GM12878 (cell line): ENCODE data around the gene IGF1R. TPM values are rescaled to one million over a fixed set of nuclear protein-coding genes. Genes with fewer than 3 reads are reported as not detected.

Experiments
- ATAC-seq: fragments of 200-7000 bp; cut with Tn5 transposase; 3 replicates; pipeline ENCODE4 v1.9.1; 2020; ENCODE audit warnings: mild to moderate bottlenecking, moderate library complexity
- BruUV-seq: library from RNA; stranded (reverse); fragments of 400-500 nt; replicated peaks from 2 replicates; lab custom pipeline; 2021; lab: Mats Ljungman, UMichigan
- CTCF ChIA-PET: fragments of 300-600 bp; sonication (Branson Sonifier 250); formaldehyde crosslinking; extraction: SDS; loops from one replicate; lab custom pipeline; 2021; ENCODE audit warnings: inconsistent platforms; lab: Yijun Ruan, JAX
- POLR2A ChIA-PET: fragments of 350-600 bp; formaldehyde crosslinking; extraction: SDS; loops from one replicate; lab custom pipeline; 2021; ENCODE audit warnings: inconsistent platforms; lab: Charles Lee
- RAD21 ChIA-PET: fragments of 300-600 bp; sonication (Branson Sonifier 250); formaldehyde crosslinking; loops from one replicate; lab custom pipeline; 2023; ENCODE audit warnings: antibody characterized with exemption; ENCODE audit not compliant: unreplicated experiment; lab: Charles Lee
- SMC1A ChIA-PET: fragments of 300-600 bp; sonication (Branson Sonifier 250); formaldehyde crosslinking; loops from one replicate; lab custom pipeline; 2023; ENCODE audit not compliant: unreplicated experiment, uncharacterized antibody; lab: Charles Lee
- DNase-seq: peaks from one replicate; pipeline ENCODE4 v3.0.0-alpha.2; 2011; ENCODE audit warnings: low read depth, low spot score
- FAIRE-seq: peaks from 3 replicates; lab custom pipeline; 2011; peaks lifted over from hg19 to GRCh38; lab: Jason Lieb, UNC
- H2AFZ ChIP-seq: 2 replicates; pipeline ENCODE4 v1.6.0; 2011; ENCODE audit warnings: low read depth, low read length, control low read depth; ENCODE audit not compliant: control insufficient read depth
- H3K27ac ChIP-seq: 2 replicates; pipeline ENCODE4 v1.5.1; 2011; ENCODE audit warnings: control low read depth; ENCODE audit not compliant: control insufficient read depth, insufficient read depth
- H3K27me3 ChIP-seq, 2 experiments: replicated peaks in 1 of 2; 2 replicates each; pipeline versions ENCODE4 v1.6.0 to v1.6.1; 2011; ENCODE audit warnings: low read length in 1 of 2; ENCODE audit not compliant: control insufficient read depth in 2 of 2, insufficient read depth in 2 of 2
- H3K36me3 ChIP-seq, 2 experiments: 2 replicates each; pipeline ENCODE4 v1.5.1; 2011; ENCODE audit warnings: low read length in 1 of 2; ENCODE audit not compliant: control insufficient read depth in 2 of 2, insufficient read depth in 2 of 2
- H3K4me1 ChIP-seq: 2 replicates; pipeline ENCODE4 v1.6.1; 2011; ENCODE audit warnings: mild to moderate bottlenecking, low read length, moderate library complexity, mixed read lengths; ENCODE audit not compliant: control insufficient read depth, insufficient read depth
- H3K4me2 ChIP-seq: 2 replicates; pipeline ENCODE4 v1.6.0; 2011; ENCODE audit warnings: control low read depth; ENCODE audit not compliant: control insufficient read depth, insufficient read depth
- H3K4me3 ChIP-seq: fragments of 200-600 bp; sonication (generic); 2 replicates; pipeline ENCODE4 v1.5.1; 2016
- H3K79me2 ChIP-seq: 2 replicates; pipeline ENCODE4 v1.6.0; 2011; ENCODE audit warnings: low read length; ENCODE audit not compliant: control insufficient read depth, insufficient read depth
- H3K9ac ChIP-seq: 2 replicates; pipeline ENCODE4 v1.8.0; 2011; ENCODE audit warnings: low read length, control low read depth, mixed read lengths; ENCODE audit not compliant: control insufficient read depth, insufficient read depth
- H3K9me3 ChIP-seq: replicated peaks from 3 replicates; pipeline ENCODE4 v1.5.1; 2011; ENCODE audit warnings: mild to moderate bottlenecking, low read length; ENCODE audit not compliant: control insufficient read depth, insufficient read depth
- H4K20me1 ChIP-seq: 2 replicates; pipeline ENCODE4 v1.6.0; 2011; ENCODE audit not compliant: control insufficient read depth, insufficient read depth
- ATF7 ChIP-seq: fragments of 450-650 bp; IDR thresholded peaks from 2 replicates; pipeline ENCODE4 v1.6.1; 2016; ENCODE audit warnings: low read depth, mild to moderate bottlenecking
- CBFB ChIP-seq: IDR thresholded peaks from 2 replicates; pipeline ENCODE4 v1.6.1; 2016; ENCODE audit warnings: antibody characterized with exemption, low read depth
- GATAD2B ChIP-seq: fragments of 450-650 bp; conservative IDR thresholded peaks from 2 replicates; pipeline ENCODE4 v1.6.1; 2017; ENCODE audit warnings: low read depth, mild to moderate bottlenecking, moderate library complexity
- KLF5 ChIP-seq: fragments of 450-650 bp; IDR thresholded peaks from 2 replicates; pipeline ENCODE4 v1.6.1; 2014; ENCODE audit warnings: mild to moderate bottlenecking; ENCODE audit not compliant: partially characterized antibody
- MTA3 ChIP-seq: IDR thresholded peaks from 2 replicates; pipeline ENCODE4 v1.6.1; 2012; ENCODE audit warnings: low read length, inconsistent platforms, borderline replicate concordance
- PML ChIP-seq: IDR thresholded peaks from 2 replicates; pipeline ENCODE4 v1.6.1; 2012; ENCODE audit warnings: low read length, inconsistent platforms
- POLR2AphosphoS5 ChIP-seq: IDR thresholded peaks from 2 replicates; pipeline ENCODE4 v1.6.1; 2011; ENCODE audit warnings: mild to moderate bottlenecking, low read length, inconsistent platforms
- POU2F2 ChIP-seq: IDR thresholded peaks from 3 replicates; pipeline ENCODE4 v1.6.1; 2011; ENCODE audit warnings: low read depth, mild to moderate bottlenecking, low read length, borderline replicate concordance
- RAD21 ChIP-seq: IDR thresholded peaks from 2 replicates; pipeline ENCODE4 v1.6.1; 2011; ENCODE audit warnings: mild to moderate bottlenecking, low read depth, low read length, moderate library complexity; ENCODE audit not compliant: insufficient read depth
- RFX5 ChIP-seq: IDR thresholded peaks from 2 replicates; pipeline ENCODE4 v1.6.1; 2011; ENCODE audit warnings: low read depth, low read length, improper control_type of control experiment
- SP1 ChIP-seq: IDR thresholded peaks from one replicate; pipeline ENCODE4 v1.6.1; 2011; ENCODE audit warnings: low read depth, low read length
- SPI1 ChIP-seq: IDR thresholded peaks from 2 replicates; pipeline ENCODE4 v1.6.1; 2011; ENCODE audit warnings: low read depth, mild to moderate bottlenecking, low read length, moderate library complexity, borderline replicate concordance; ENCODE audit not compliant: insufficient read depth
- SRF ChIP-seq, 2 experiments: IDR thresholded peaks; 2 replicates each; pipeline ENCODE4 v1.6.1; 2011; ENCODE audit warnings: low read depth in 2 of 2, low read length in 2 of 2, mild to moderate bottlenecking in 1 of 2, moderate library complexity in 1 of 2
- STAT3 ChIP-seq: IDR thresholded peaks from 2 replicates; pipeline ENCODE4 v1.6.1; 2011; ENCODE audit warnings: low read depth, low read length, improper control_type of control experiment
- ZNF24 ChIP-seq: fragments of 450-650 bp; IDR thresholded peaks from 2 replicates; pipeline ENCODE4 v1.6.1; 2017; ENCODE audit warnings: antibody characterized with exemption, mild to moderate bottlenecking
- ZNF274 ChIP-seq: IDR thresholded peaks from one replicate; pipeline ENCODE4 v1.8.0; 2011; ENCODE audit not compliant: insufficient read length, insufficient read depth
- ZNF687 ChIP-seq: fragments of 450-650 bp; IDR thresholded peaks from 2 replicates; pipeline ENCODE4 v1.6.1; 2017; ENCODE audit warnings: mild to moderate bottlenecking, moderate library complexity
- ZSCAN29 ChIP-seq: fragments of 450-650 bp; IDR thresholded peaks from 2 replicates; pipeline ENCODE4 v1.6.1; 2017; ENCODE audit warnings: mild to moderate bottlenecking, moderate library complexity
- WGBS: methylation state at CpG from one replicate; pipeline ENCODE4 v1.1.6; 2016; ENCODE audit warnings: low lambda C conversion rate; ENCODE audit not compliant: insufficient replicate concordance, insufficient coverage; ENCODE audit errors: missing lambda C conversion rate; 5-methylcytosine and 5-hydroxymethylcytosine counted together
- in situ Hi-C: fragments of 300-500 bp; cut with MboI; formaldehyde crosslinking; loops from 9 replicates; pipeline ENCODE4 v1.14.3; 2018; ENCODE audit warnings: mixed read lengths
- intact Hi-C: fragments of 100-400 bp; cut with micrococcal nuclease; formaldehyde crosslinking; loops from one replicate; pipeline ENCODE4 v1.14.2; 2022; ENCODE audit not compliant: unreplicated experiment
- polyA plus RNA-seq, 11 experiments: library from polyadenylated mRNA; depleted of rRNA in 4 of 11; unstranded in 6 of 11; stranded (reverse) in 5 of 11; fragments of >200 nt; fragmentation: Nextera tagmentation in 4 of 11; fragmentation: Illumina TruSeq in 1 of 11; extraction: Ambion mirVana in 4 of 11; extraction: Trizol in 1 of 11; gene quantifications; 1 replicate in 1 of 11; 2 replicates in 10 of 11; pipeline versions ENCODE4 v1.2.1 to v1.2.3, GENCODE V29; 2011 to 2016; ENCODE audit warnings: inconsistent platforms in 2 of 11, missing spikeins in 2 of 11, low read depth in 1 of 11
- total RNA-seq, 4 experiments: library from RNA; depleted of rRNA in 3 of 4; stranded (reverse); fragments of >200 nt in 3 of 4; fragmentation: Illumina TruSeq in 1 of 4; extraction: Trizol in 1 of 4; gene quantifications; 2 replicates each; pipeline versions ENCODE4 v1.2.1 to v1.2.3, GENCODE V29; 2013 to 2021
- TF ChIP-seq, protein P1 (sequence below): IDR thresholded peaks from 2 replicates; pipeline ENCODE4 v1.6.1; 2011; ENCODE audit warnings: borderline replicate concordance, low read depth, mild to moderate bottlenecking, moderate library complexity, low read length; ENCODE audit not compliant: insufficient read depth, poor library complexity, severe bottlenecking

Gene IGF1R
- total and polyA plus RNA-seq, 10 of the 15 experiments (the other 5 are each of a cell fraction or from before 2014, with no cell fraction given), result 0.03 to 2.7 (median 0.66) TPM

DNA sequence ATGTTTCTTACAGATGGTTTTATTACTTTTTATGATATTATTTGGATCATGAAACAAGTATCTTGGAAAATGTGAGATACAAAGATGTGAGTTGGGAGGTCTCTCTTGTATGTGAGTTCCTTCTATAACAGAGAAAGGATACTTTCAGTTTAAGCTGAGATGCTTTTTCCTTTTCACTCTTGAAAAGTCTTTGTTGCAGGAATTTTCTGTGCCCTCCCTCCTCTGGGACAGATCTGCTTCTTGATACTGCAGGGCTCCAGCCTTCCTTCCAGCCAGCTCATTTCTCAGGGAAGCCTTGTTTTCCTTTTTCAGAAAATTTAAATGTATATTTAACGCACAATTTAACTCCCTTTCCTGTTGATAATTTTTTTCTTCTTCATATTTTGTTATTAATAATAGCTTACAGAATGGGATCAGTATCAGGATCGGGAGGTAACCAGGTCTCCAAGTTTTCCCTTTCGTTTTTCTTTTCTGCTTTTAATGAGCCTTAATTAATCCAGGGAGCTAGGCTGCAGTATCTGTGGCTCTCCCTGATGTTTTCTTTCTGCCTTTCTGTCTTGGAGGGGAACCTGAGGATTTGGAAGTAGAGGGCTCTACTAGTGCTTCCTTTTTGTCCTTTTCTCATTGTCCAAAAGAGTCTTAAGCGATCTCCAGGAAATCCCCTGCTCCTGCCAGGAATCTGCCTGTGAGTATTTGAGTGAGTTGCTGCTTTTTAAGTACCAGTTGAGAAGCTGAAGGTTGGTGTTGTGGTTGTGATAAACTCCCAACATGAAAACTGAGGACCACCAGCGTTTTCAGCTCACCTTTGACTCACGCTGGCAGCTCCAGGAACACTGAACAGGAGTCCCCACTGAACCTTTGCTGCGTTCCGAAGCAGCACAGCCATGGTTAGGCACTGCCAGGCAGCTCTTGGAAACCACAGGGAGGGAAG is 105.7 kb downstream of the IGF1R start:
- intact Hi-C loops, result no loop called here
- Histone ChIP-seq H3K4me2 (no peak overlapping the region), H3K4me1 (no peaks in the 10 kb centered on the region), H3K4me3 (no peak overlapping the region), H3K9ac (no peak overlapping the region), H2AFZ (no peak overlapping the region), H3K27me3 (no peaks in the 10 kb centered on the region), H3K27ac (no peak overlapping the region), H3K9me3 (no peaks in the 10 kb centered on the region), H3K36me3 (no peaks in the 10 kb centered on the region), H4K20me1 (no peaks in the 10 kb centered on the region), H3K79me2 (no peaks in the 10 kb centered on the region)
- no peak for DNase-seq
- in situ Hi-C loops, result no loop called here
- no peak for TF ChIP-seq ZSCAN29
- no peak for TF ChIP-seq POLR2AphosphoS5
- no peak for TF ChIP-seq GATAD2B
- TF ChIP-seq PML, result no peak
- TF ChIP-seq ZNF24, result no peak
- TF ChIP-seq KLF5, result no peak
- no peak for TF ChIP-seq MTA3
- TF ChIP-seq RFX5, result no peak
- no peak for TF ChIP-seq RAD21
- TF ChIP-seq CBFB, result no peak
- no peak for TF ChIP-seq ZNF274
- no peak for TF ChIP-seq SRF (IDR thresholded peaks at IDR 0.05; ENCODE audit: low read depth in 2 of 2, low read length in 2 of 2)
- TF ChIP-seq ATF7, result no peak
- no peak for TF ChIP-seq SP1
- TF ChIP-seq, protein P1, sequence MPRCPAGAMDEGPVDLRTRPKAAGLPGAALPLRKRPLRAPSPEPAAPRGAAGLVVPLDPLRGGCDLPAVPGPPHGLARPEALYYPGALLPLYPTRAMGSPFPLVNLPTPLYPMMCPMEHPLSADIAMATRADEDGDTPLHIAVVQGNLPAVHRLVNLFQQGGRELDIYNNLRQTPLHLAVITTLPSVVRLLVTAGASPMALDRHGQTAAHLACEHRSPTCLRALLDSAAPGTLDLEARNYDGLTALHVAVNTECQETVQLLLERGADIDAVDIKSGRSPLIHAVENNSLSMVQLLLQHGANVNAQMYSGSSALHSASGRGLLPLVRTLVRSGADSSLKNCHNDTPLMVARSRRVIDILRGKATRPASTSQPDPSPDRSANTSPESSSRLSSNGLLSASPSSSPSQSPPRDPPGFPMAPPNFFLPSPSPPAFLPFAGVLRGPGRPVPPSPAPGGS, result no peak
- TF ChIP-seq ZNF687, result no peak
- TF ChIP-seq SPI1, result no peak
- TF ChIP-seq STAT3, result no peak
- TF ChIP-seq POU2F2, result no peak
- ChIA-PET SMC1A (interaction anchor here (1.1 to 1.2 kb wide), 2 partner anchors 22 to 322 kb away, joined by 3 to 4 read pairs; no protein-coding TSS in a partner anchor), CTCF (interaction anchor here (0.6 to 1.4 kb wide), 7 partner anchors 8 to 322 kb away, joined by 3 to 4 read pairs (median 3); no protein-coding TSS in a partner anchor), RAD21 (no interaction called here), POLR2A (no interaction called here)
- WGBS, result 8% methylated on average over 8 of the region's 8 CpGs
- BruUV-seq, result no TSS peak
- no peak for ATAC-seq
- no peak for FAIRE-seq
